Measurements from ENCODE around the gene ATP7A.
"Not testable (repeated sequence)": the region's sequence is repeated elsewhere in the genome, so short reads cannot be mapped to it uniquely, and the experiment has no call there.

ATP7A gene

DNA sequence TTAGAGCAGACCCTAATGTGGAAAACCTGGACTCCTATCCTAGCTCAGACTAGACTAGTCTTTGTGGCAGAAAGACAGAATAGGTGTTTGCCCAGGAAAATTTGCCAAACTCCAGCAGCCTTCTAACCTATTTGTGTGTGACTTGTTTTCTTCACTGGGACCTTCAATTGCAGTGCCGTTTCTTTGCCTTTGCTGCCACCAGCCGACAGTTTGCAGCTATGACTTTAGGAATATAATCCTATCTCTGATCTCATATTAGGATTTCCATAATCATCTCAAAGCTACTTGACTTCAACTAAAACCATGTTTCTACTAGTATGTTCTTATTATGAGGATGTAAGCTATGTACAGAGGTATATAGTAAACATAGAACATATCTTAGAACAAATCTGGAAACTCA, 119.2 kb downstream of the ATP7A start:
- DNase-seq (ENCODE audit: low read depth in 1 of 2, low spot score in 1 of 2): no peak

- no peak for DNase-seq (ENCODE audit: low read depth in 1 of 2, low spot score in 1 of 2)
These were observed 124.6 kb downstream of the ATP7A start for GRCh38 chrX:78035061-78035460.

DNA sequence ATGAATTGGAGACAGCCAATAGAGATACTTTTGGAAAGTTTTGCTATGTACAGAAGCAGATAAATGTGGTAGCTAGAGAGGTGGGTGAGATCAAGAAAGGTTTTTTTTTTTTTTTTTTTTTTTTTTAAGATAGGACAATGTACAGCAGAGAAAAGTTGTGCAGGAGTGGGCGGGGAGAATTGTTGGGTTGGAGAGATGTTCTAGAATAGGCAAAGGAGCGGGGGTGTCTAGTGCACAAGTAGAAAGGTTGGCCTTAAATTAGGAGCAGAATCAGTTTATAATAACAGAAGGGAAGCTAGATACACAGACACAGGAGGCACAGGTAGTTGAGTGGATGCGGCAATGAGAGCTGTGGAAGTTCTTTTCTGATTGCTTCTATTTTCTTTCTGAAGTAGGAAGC, 127.4 kb downstream of the ATP7A start:
- no peak for DNase-seq (ENCODE audit: low read depth in 1 of 2, low spot score in 1 of 2)

DNA sequence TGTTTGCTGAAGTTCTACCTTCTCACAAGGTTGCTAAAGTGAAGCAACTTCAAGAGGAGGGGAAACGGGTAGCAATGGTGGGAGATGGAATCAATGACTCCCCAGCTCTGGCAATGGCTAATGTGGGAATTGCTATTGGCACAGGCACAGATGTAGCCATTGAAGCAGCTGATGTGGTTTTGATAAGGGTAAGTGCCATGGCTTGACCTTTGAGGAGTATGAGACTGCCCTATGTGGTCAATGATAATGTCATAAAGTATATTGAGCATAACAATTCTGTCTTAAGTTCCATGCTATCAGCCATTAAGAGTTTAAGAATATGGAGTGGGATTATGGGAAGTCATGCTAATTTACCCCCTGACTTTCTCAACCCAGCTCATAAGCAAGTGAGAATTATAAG, 132.1 kb downstream of the ATP7A start:
- DNase-seq (ENCODE audit: low read depth in 1 of 2, low spot score in 1 of 2): no peak

DNA sequence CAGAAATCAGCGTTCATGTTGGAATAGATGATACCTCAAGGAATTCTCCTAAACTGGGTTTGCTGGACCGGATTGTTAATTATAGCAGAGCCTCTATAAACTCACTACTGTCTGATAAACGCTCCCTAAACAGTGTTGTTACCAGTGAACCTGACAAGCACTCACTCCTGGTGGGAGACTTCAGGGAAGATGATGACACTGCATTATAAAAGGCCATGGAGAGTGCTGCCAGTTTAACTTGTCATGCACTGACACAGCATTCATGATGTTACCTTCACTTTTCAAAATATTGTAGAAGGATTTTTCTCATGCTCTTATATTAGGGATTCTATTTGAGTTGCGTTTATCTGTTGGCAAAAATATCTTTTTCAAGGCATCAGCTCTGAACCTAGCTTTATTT, 135.9 kb downstream of the ATP7A start:
- DNase-seq (ENCODE audit: low read depth in 1 of 2, low spot score in 1 of 2): no peak

DNA sequence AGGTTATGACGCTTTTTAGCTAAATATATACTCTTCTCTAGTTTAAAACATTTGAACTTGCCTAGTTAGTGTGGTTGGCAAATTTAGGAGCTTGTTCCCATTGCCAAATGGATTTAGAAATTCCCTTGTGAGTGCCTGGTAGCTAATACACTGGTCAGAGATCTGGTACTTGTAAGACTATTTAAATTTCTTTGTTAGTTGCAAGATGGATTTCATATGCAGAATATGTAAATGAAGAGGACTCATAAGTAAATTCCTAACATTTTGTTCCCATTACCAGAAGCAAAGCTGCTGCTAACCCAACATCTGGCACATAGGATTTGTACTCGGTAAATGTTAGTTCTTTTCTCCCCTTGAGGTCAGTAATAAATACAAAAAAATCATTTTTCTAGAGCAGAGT, 137.6 kb downstream of the ATP7A start:
- DNase-seq (ENCODE audit: low read depth in 1 of 2, low spot score in 1 of 2): no peak

DNA sequence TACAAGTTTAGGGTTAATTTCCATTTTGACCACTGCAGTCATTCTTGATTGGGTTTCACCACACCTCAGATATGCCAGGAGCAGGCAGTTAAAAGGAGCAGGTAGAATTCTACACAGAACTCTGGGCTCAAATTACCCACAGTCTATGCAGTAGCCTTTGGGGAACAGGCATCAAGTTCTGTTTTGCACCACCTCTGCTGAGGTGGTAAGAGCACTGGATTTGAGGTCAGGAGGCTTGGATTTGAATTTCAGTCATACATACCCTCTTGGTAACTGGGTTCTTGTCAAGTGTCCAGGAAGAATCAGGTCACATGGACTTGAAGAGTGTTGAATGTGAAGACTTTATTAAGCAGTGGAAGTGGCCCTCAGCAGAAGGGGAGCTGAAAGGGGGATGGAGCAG, 153.2 kb downstream of the ATP7A start:
- no peak for DNase-seq (ENCODE audit: low read depth in 1 of 2, low spot score in 1 of 2)

GRCh38 chrX:78064152-78064551, 153.7 kb downstream of the ATP7A start:
- DNase-seq (ENCODE audit: low read depth in 1 of 2, low spot score in 1 of 2): no peak

DNA sequence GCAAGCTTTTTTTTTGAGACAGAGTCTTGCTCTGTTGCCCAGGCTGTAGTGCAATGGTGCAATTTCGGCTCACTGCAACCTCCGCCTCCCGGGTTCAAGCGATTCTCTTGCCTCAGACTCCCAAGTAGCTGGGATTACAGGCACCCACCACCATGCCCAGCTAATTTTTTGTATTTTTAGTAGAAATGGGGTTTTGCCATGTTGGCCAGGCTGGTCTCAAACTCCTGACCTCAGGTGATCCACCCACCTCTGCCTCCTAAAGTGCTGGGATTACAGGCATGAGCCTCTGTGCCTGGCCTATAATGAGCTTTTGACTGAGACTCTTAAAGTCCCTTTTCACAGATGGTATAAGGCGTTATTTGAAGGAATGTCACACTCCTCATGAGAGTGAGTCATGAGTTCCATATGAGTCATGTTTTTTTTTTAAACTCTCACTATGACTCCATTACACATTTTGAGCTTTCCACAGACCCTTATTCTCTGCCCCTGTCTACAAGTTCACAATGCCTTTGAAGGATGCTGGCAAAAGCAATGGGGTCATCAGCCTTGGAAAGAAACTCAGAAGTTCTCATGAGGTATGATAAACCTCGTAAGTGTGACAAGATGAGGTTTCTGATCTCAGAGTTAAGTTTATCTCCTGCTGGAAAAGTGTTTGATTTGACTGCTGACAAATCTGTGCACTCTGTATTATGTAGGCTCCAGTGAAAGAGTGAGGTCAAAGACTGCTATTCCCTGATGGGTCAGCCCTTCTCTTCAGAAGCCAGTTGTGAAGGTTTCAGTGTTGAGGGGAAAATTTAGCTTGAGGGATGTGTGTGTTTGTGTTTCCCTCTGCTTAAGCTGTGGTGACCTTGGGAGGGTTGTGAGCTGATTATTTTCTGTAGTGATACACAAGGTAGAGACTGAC, 154.5 kb downstream of the ATP7A start:
- DNase-seq (ENCODE audit: low read depth in 1 of 2, low spot score in 1 of 2): peak in 1 of 2 donors; percentile 11

- no peak for DNase-seq (ENCODE audit: low read depth in 1 of 2, low spot score in 1 of 2)
These were observed 155.6 kb downstream of the ATP7A start for GRCh38 chrX:78066110-78066509.

DNA sequence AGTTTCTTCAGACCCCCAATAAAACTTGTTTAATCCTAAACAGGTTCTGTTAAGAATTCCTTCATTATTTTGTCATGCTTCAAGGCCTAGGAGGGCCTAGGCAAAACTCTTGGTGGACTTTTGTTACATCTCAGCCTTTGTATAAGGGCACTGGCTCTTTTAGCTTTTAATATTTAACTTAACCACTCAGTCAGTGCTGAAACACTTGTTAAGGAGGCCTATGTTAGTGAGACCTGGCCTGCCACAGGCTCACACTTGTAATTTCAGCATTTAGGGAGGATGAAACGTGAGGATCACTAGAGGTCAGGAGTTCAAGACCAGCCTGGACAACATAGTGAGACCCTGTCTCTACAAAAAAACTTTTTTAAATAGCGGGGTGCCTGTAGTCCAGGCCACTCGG, 160.8 kb downstream of the ATP7A start:
- DNase-seq (ENCODE audit: low read depth in 1 of 2, low spot score in 1 of 2): no peak

DNA sequence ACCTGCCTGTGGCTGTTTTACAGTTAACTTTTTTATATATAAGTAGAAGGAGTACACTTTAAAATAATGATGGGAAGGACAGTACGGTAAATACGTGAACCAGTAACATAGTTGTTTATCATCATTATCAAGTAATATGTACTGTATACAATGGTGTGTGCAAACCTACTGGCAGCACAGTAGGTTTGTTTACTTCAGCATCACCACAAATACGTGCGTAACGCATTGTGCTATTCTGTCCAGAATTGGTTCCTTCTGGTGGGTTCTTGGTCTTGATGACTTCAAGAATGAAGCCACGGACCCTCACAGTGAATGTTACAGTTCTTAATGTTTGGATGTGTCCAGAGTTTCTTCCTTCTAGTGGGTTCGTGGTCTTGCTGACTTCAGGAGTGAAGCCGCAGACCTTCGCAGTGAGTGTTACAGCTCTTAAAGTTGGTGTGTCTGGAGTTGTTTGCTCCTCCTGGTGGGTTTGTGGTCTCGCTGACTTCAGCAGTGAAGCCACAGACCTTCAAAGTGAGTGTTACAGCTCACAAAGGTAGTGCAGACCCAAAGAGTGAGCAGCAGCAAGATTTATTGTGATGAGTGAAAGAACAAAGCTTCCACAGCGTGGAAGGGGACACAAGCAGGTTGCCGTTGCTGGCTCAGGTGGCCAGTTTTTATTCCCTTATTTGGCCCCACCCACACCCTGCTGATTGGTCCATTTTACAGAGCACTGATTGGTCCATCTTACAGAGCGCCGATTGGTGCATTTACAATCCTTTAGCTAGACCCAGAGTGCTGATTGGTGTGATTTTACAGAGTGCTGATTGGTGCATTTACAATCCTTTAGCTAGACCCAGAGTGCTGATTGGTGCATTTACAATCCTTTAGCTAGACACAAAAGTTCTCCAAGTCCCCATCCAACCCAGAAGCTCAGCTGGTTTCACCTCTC, 162.9 kb downstream of the ATP7A start:
- DNase-seq (ENCODE audit: low read depth in 1 of 2, low spot score in 1 of 2): not testable (repeated sequence)

DNA sequence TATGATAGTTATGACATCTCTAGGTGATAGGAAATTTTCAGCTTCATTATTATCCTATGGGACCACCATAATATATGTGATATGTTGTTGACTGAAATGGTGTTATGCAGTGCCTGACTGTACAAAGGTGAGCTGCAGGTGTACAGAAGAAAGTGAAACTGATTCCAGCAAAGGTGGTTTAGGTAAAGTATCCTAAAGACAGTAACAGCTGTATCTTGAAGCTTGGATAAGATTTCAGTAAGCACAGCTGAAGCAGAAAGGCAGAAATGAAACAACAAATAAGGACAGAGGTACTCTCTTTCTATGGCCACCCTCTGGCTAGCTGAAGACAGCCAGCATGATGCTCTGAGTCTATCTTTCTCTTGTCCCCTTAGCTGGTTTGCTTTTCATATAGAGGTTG, 163.6 kb downstream of the ATP7A start:
- DNase-seq (ENCODE audit: low read depth in 1 of 2, low spot score in 1 of 2): no peak

- peak in 1 of 2 donors; percentile 15 for DNase-seq (ENCODE audit: low read depth in 1 of 2, low spot score in 1 of 2)
These were observed 165.4 kb downstream of the ATP7A start for GRCh38 chrX:78075787-78076389.

DNA sequence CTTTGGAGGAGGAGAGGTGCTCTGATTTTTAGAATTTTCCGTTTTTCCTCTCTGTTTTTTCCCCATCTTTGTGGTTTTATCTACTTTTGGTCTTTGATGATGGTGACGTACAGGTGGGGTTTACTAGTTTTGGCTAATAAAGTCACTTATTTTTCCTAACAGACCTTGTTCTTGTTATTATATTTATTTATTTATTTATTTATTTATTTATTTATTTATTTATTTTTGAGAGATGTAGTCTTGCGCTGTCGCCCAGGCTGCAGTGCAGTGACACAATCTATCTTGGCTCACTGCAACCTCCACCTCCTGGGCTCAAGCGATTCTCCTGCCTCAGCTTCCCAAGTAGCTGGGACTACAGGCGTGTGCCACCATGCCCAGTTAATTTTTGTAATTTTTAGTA, 170.9 kb downstream of the ATP7A start:
- DNase-seq (ENCODE audit: low read depth in 1 of 2, low spot score in 1 of 2): not testable (repeated sequence)

- no peak for DNase-seq (ENCODE audit: low read depth in 1 of 2, low spot score in 1 of 2)
These were observed 181.8 kb downstream of the ATP7A start for GRCh38 chrX:78092296-78092695.

- no peak for DNase-seq (ENCODE audit: low read depth in 1 of 2, low spot score in 1 of 2)
These were observed 187.6 kb downstream of the ATP7A start for GRCh38 chrX:78098108-78098507.
